Nephron progenitor cell (in vitro differentiated cells): ENCODE results near the gene RTL1.

Experiments used
- DNase-seq: peaks from one replicate; pipeline ENCODE4 v3.0.0; 2021
- H3K27ac Mint-ChIP-seq: 2 replicates; pipeline ENCODE4 v1.8.0; 2021; ENCODE audit warnings: mild to moderate bottlenecking, moderate library complexity, mixed read lengths
- H3K27me3 Mint-ChIP-seq: 2 replicates; pipeline ENCODE4 v1.8.0; 2021; ENCODE audit warnings: mild to moderate bottlenecking, low read depth, mixed read lengths; ENCODE audit not compliant: poor library complexity
- H3K36me3 Mint-ChIP-seq: 2 replicates; pipeline ENCODE4 v1.8.0; 2021; ENCODE audit warnings: low read depth, mixed read lengths
- H3K4me1 Mint-ChIP-seq: 2 replicates; pipeline ENCODE4 v1.8.0; 2021; ENCODE audit warnings: mixed read lengths
- H3K4me3 Mint-ChIP-seq: 2 replicates; pipeline ENCODE4 v1.8.0; 2021; ENCODE audit warnings: mild to moderate bottlenecking, moderate library complexity, mixed read lengths
- H3K9me3 Mint-ChIP-seq: 2 replicates; pipeline ENCODE4 v1.8.0; 2021; ENCODE audit warnings: mild to moderate bottlenecking, moderate library complexity, mixed read lengths
- TF ChIP-seq, protein P1 (sequence below): fragments of 200-600 bp; sonication (generic); IDR thresholded peaks from 2 replicates; pipeline ENCODE4 v1.5.0; 2021; ENCODE audit warnings: antibody characterized with exemption

The RTL1 gene

DNA sequence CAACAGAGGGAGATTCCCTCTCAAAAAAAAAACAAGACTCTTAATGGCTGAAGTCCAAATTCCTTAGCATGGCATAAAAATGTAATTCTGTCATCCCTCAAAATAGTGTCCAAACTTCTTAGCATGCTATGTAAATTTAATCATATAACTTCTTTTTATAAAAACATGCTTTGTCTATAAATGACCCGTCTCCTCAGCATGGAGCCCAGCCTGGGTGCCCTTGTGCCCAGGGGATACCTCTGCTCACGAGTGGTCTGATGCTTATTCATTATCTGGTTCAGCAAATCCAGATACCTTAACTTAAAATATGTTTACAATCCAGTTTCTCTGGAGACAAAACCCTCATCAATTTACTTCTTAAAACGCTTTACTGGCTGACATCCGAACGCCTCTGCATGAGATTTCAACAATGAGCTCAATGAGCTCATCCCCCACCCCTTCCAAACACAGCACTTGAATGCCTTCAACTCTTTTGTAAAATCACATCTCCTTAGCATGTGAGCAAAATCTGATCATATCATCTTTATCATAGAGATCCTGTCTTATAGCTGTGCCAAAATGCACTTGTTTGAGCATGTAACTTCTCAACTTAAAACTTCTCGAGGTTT lies 15.7 kb downstream of the RTL1 start:
- Mint-ChIP-seq H3K27me3 (peaks cover 28% of the 10 kb centered on the region), H3K4me3 (no peak overlapping the region), H3K27ac (no peak overlapping the region), H3K4me1 (peaks cover 27% of the 10 kb centered on the region), H3K36me3 (peaks cover 10% of the 10 kb centered on the region), H3K9me3 (peaks cover 19% of the 10 kb centered on the region)
- DNase-seq, result no peak
- TF ChIP-seq, protein P1, sequence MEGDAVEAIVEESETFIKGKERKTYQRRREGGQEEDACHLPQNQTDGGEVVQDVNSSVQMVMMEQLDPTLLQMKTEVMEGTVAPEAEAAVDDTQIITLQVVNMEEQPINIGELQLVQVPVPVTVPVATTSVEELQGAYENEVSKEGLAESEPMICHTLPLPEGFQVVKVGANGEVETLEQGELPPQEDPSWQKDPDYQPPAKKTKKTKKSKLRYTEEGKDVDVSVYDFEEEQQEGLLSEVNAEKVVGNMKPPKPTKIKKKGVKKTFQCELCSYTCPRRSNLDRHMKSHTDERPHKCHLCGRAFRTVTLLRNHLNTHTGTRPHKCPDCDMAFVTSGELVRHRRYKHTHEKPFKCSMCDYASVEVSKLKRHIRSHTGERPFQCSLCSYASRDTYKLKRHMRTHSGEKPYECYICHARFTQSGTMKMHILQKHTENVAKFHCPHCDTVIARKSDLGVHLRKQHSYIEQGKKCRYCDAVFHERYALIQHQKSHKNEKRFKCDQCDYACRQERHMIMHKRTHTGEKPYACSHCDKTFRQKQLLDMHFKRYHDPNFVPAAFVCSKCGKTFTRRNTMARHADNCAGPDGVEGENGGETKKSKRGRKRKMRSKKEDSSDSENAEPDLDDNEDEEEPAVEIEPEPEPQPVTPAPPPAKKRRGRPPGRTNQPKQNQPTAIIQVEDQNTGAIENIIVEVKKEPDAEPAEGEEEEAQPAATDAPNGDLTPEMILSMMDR, result no peak

DNA sequence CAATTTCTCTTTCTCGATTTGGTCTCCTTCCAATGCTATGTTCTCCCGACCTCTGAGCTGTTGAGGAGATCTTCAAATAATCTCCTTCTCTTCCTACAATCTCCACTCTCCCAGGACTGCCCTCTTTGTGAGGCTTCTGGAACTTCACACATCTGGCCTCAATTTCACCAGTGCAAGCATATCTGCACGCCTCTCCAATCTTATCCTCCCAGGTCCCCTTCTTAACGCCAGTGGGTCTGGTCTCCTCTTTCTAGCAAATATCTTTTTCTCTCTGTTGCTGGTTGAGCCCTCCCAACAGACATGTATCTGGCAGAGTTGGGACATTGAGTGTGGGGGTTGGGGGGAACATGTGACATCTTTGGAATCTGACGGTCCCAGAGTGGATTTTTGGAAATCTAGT lies 17.9 kb downstream of the RTL1 start:
- DNase-seq, result no peak

DNA sequence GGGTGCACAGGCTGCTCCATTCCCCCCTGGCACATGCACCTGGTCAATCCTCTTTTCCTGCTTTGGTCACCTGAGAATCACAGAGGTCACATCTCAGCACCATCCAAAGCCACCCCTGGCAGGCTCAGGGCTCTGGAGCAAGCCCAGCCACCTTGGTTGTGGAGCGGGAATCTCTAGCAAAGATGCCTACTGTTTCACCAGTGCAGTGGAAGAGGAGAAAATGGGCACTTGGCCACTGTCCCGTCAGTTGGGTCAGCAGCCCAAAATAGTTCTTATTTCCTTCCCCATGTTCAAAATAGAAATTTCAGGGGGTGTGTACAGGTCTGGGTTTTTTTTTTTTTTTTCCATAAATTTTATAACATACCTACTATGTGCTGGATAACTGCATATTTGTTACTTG lies 18.3 kb downstream of the RTL1 start:
- peaks cover 38% of the 10 kb centered on the region for H3K9me3 Mint-ChIP-seq
- H3K27me3 Mint-ChIP-seq, result peaks cover 32% of the 10 kb centered on the region
- no peak overlapping the region for H3K27ac Mint-ChIP-seq
- peaks cover 23% of the 10 kb centered on the region for H3K36me3 Mint-ChIP-seq
- H3K4me3 Mint-ChIP-seq, result no peak overlapping the region
- no peak for DNase-seq
- TF ChIP-seq, protein P1, result no peak
- H3K4me1 Mint-ChIP-seq, result peaks cover 16% of the 10 kb centered on the region

More for the DNA sequence above, 17.9 kb downstream of the RTL1 start:
- no peak overlapping the region for H3K27ac Mint-ChIP-seq
- H3K9me3 Mint-ChIP-seq, result peaks cover 34% of the 10 kb centered on the region
- H3K4me1 Mint-ChIP-seq, result peaks cover 16% of the 10 kb centered on the region
- H3K27me3 Mint-ChIP-seq, result peaks cover 32% of the 10 kb centered on the region
- no peak overlapping the region for H3K4me3 Mint-ChIP-seq
- peaks cover 23% of the 10 kb centered on the region for H3K36me3 Mint-ChIP-seq
- TF ChIP-seq, protein P1, result no peak

DNA sequence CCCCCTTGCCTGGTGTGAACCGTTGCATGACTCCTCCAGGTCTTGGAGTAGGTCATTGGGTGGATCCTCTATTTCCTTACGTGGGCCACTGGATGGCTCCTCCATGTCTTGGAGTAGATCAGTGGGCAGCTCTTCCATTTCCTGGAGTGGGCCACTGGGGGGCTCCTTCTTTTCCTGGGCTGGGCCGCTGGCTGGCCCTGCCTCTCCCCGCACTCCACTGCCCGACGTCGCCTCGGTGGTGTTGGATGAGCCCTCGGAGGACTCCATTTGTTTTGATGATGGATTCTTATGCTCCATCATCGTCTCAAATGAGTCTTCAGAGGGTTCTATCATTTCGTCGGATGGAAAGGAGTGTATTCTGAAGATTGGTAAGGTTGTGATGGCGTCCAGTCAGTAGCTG lies 19.1 kb downstream of the RTL1 start:
- no peak for DNase-seq
- Mint-ChIP-seq H3K4me3 (no peak overlapping the region), H3K36me3 (peaks cover 23% of the 10 kb centered on the region), H3K4me1 (peaks cover 16% of the 10 kb centered on the region), H3K9me3 (peaks cover 38% of the 10 kb centered on the region), H3K27me3 (peaks cover 30% of the 10 kb centered on the region), H3K27ac (no peak overlapping the region)
- TF ChIP-seq, protein P1, result no peak

DNA sequence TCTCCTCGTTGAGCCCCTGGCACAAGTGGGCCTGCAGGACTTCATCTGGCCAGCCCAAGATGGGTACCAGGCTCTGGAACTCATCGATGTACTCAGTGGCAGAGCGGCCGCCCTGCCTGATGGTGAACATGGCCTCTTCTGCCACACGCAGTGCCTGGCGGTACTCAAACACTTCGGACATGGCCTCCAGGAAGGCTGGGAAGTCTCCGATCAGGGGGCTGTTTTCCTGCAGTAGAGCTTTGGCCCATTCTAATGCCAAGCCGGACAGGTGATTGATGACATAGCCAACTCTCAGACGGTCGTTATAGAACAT lies 19.8 kb downstream of the RTL1 start:
- no peak for DNase-seq
- H3K27me3 Mint-ChIP-seq, result peaks cover 26% of the 10 kb centered on the region
- TF ChIP-seq, protein P1, result no peak

More for the DNA sequence above, 19.8 kb downstream of the RTL1 start:
- Mint-ChIP-seq H3K36me3 (peaks cover 23% of the 10 kb centered on the region), H3K4me1 (peaks cover 16% of the 10 kb centered on the region), H3K4me3 (no peak overlapping the region), H3K27ac (no peak overlapping the region), H3K9me3 (peaks cover 38% of the 10 kb centered on the region)
